Stimulated activated CD8-positive, alpha-beta memory T cell treated with anti-CD3 and anti-CD28 coated beads, Interleukin-15, amount 100 ng/mL, for 24 hours (primary cell): ENCODE results near the gene SPOCK3.

ENCODE experiments used
- DNase-seq: peaks from one replicate; pipeline ENCODE4 v3.0.0-alpha.2; 2020; ENCODE audit warnings: low read depth

Gene SPOCK3

GRCh38 chr4:167176723-167177367 is 57.4 kb downstream of the SPOCK3 start:
- no peak for DNase-seq

GRCh38 chr4:167171928-167172327 is 62.4 kb downstream of the SPOCK3 start:
- DNase-seq, result no peak

- no peak for DNase-seq
Measured at GRCh38 chr4:167168611-167169010, 65.7 kb downstream of the SPOCK3 start.

GRCh38 chr4:167150587-167150986 is 83.7 kb downstream of the SPOCK3 start:
- DNase-seq, result no peak

GRCh38 chr4:167144605-167145004 is 89.7 kb downstream of the SPOCK3 start:
- DNase-seq, result no peak

GRCh38 chr4:167143018-167143417 is 91.3 kb downstream of the SPOCK3 start:
- DNase-seq, result no peak

GRCh38 chr4:167136270-167136669 is 98.0 kb downstream of the SPOCK3 start:
- DNase-seq, result no peak

- DNase-seq, result no peak
Measured at GRCh38 chr4:167129146-167129545, 105.1 kb downstream of the SPOCK3 start.

- no peak for DNase-seq
Measured at GRCh38 chr4:167119392-167119791, 114.9 kb downstream of the SPOCK3 start.

- DNase-seq, result no peak
Measured at GRCh38 chr4:167117273-167117672, 117.0 kb downstream of the SPOCK3 start.

GRCh38 chr4:167114416-167114971 is 119.8 kb downstream of the SPOCK3 start:
- no peak for DNase-seq

- no peak for DNase-seq
Measured at GRCh38 chr4:167111622-167112021, 122.7 kb downstream of the SPOCK3 start.

- no peak for DNase-seq
Measured at GRCh38 chr4:167111092-167111491, 123.2 kb downstream of the SPOCK3 start.

- DNase-seq, result no peak
Measured at GRCh38 chr4:167109859-167110258, 124.4 kb downstream of the SPOCK3 start.

- DNase-seq, result no peak
Measured at GRCh38 chr4:167105857-167106256, 128.4 kb downstream of the SPOCK3 start.

- DNase-seq, result no peak
Measured at GRCh38 chr4:167102475-167102874, 131.8 kb downstream of the SPOCK3 start.

- DNase-seq, result no peak
Measured at GRCh38 chr4:167101035-167101434, 133.3 kb downstream of the SPOCK3 start.

- no peak for DNase-seq
Measured at GRCh38 chr4:167100120-167100519, 134.2 kb downstream of the SPOCK3 start.

GRCh38 chr4:167088115-167088514 is 146.2 kb downstream of the SPOCK3 start:
- DNase-seq, result no peak

- no peak for DNase-seq
Measured at GRCh38 chr4:167084321-167084720, 150.0 kb downstream of the SPOCK3 start.

- DNase-seq, result no peak
Measured at GRCh38 chr4:167079762-167080161, 154.5 kb downstream of the SPOCK3 start.

GRCh38 chr4:167052631-167053091 is 181.6 kb downstream of the SPOCK3 start:
- DNase-seq, result no peak

GRCh38 chr4:167049257-167049656 is 185.0 kb downstream of the SPOCK3 start:
- DNase-seq, result no peak

- DNase-seq, result no peak
Measured at GRCh38 chr4:167041524-167041923, 192.8 kb downstream of the SPOCK3 start.
